Measurements from ENCODE around the gene HS1BP3. TPM values are rescaled to one million over a fixed set of nuclear protein-coding genes. Genes with fewer than 3 reads are reported as not detected.

Gene HS1BP3
- total RNA-seq, 1 donor from 2014 or later = 33.6 TPM

GRCh38 chr2:20575935-20576597 is 74.8 kb downstream of the HS1BP3 start:
- H3K4me1 Mint-ChIP-seq (ENCODE audit: unreplicated experiment) = peaks cover 72% of the 10 kb centered on the region
- no peak overlapping the region for H3K4me3 Mint-ChIP-seq (ENCODE audit: unreplicated experiment)
- H3K27ac Mint-ChIP-seq (ENCODE audit: unreplicated experiment) = peak overlapping the region; percentile 58
- no peaks in the 10 kb centered on the region for H3K36me3 Mint-ChIP-seq (ENCODE audit: low read depth, unreplicated experiment)
- no peaks in the 10 kb centered on the region for H3K9me3 Mint-ChIP-seq (ENCODE audit: unreplicated experiment)
- DNase-seq (ENCODE audit: low spot score) = no peak
- no peak for TF ChIP-seq CTCF (IDR thresholded peaks at IDR 0.05; ENCODE audit: unreplicated experiment)
- H3K27me3 Mint-ChIP-seq (ENCODE audit: unreplicated experiment) = peaks cover 8% of the 10 kb centered on the region

GRCh38 chr2:20575414-20575813 is 75.5 kb downstream of the HS1BP3 start:
- peaks cover 1% of the 10 kb centered on the region for H3K36me3 Mint-ChIP-seq (ENCODE audit: low read depth, unreplicated experiment)
- no peak for DNase-seq (ENCODE audit: low spot score)
- TF ChIP-seq CTCF (IDR thresholded peaks at IDR 0.05; ENCODE audit: unreplicated experiment) = no peak
- H3K9me3 Mint-ChIP-seq (ENCODE audit: unreplicated experiment) = no peaks in the 10 kb centered on the region
- H3K27me3 Mint-ChIP-seq (ENCODE audit: unreplicated experiment) = peaks cover 9% of the 10 kb centered on the region
- H3K27ac Mint-ChIP-seq (ENCODE audit: unreplicated experiment) = no peak overlapping the region
- no peak overlapping the region for H3K4me3 Mint-ChIP-seq (ENCODE audit: unreplicated experiment)
- peaks cover 77% of the 10 kb centered on the region for H3K4me1 Mint-ChIP-seq (ENCODE audit: unreplicated experiment)

- Mint-ChIP-seq H3K36me3 (ENCODE audit: low read depth, unreplicated experiment) (peaks cover 4% of the 10 kb centered on the region), H3K4me1 (ENCODE audit: unreplicated experiment) (peaks cover 81% of the 10 kb centered on the region)
- no peak for DNase-seq (ENCODE audit: low spot score)
Measured at GRCh38 chr2:20574930-20575329, 76.0 kb downstream of the HS1BP3 start.

GRCh38 chr2:20574423-20574911 is 76.4 kb downstream of the HS1BP3 start:
- no peak for TF ChIP-seq CTCF (IDR thresholded peaks at IDR 0.05; ENCODE audit: unreplicated experiment)
- peaks cover 83% of the 10 kb centered on the region for H3K4me1 Mint-ChIP-seq (ENCODE audit: unreplicated experiment)
- no peak overlapping the region for H3K4me3 Mint-ChIP-seq (ENCODE audit: unreplicated experiment)
- DNase-seq (ENCODE audit: low spot score) = no peak
- peaks cover 4% of the 10 kb centered on the region for H3K36me3 Mint-ChIP-seq (ENCODE audit: low read depth, unreplicated experiment)
- H3K27ac Mint-ChIP-seq (ENCODE audit: unreplicated experiment) = peak overlapping the region; percentile 72
- H3K27me3 Mint-ChIP-seq (ENCODE audit: unreplicated experiment) = peaks cover 9% of the 10 kb centered on the region
- H3K9me3 Mint-ChIP-seq (ENCODE audit: unreplicated experiment) = no peaks in the 10 kb centered on the region

More at GRCh38 chr2:20574930-20575329, 76.0 kb downstream of the HS1BP3 start:
- Mint-ChIP-seq H3K4me3 (ENCODE audit: unreplicated experiment) (no peak overlapping the region), H3K27me3 (ENCODE audit: unreplicated experiment) (peaks cover 9% of the 10 kb centered on the region), H3K27ac (ENCODE audit: unreplicated experiment) (peak overlapping the region; percentile 48), H3K9me3 (ENCODE audit: unreplicated experiment) (no peaks in the 10 kb centered on the region)
- TF ChIP-seq CTCF (IDR thresholded peaks at IDR 0.05; ENCODE audit: unreplicated experiment) = no peak

Data from endothelial cell (in vitro differentiated cells).